ENCODE results near the gene ZNF544. TPM values are rescaled to one million over a fixed set of nuclear protein-coding genes. Genes with fewer than 3 reads are reported as not detected.

The ZNF544 gene
- total and polyA plus RNA-seq, 2 of the 8 experiments (the other 6 are each of a cell fraction or from before 2014, with no cell fraction given) = 48.8 to 60.8 TPM

- TF ChIP-seq RBBP5 (IDR thresholded peaks at IDR 0.05; ENCODE audit: borderline replicate concordance, low read depth, low read length) (no peak), ATF3 (IDR thresholded peaks at IDR 0.05; ENCODE audit: insufficient read depth, low read depth, low read length) (no peak), GABPA (IDR thresholded peaks at IDR 0.05; ENCODE audit: borderline replicate concordance, insufficient read depth, low read length) (no peak), SIN3A (conservative IDR thresholded peaks at IDR 0.05 in 1 of 2, IDR thresholded peaks at IDR 0.05 in 1 of 2; ENCODE audit: low read depth in 1 of 2, low read length in 2 of 2) (no peak), POLR2A (IDR thresholded peaks at IDR 0.05; ENCODE audit: control extremely low read depth in 1 of 2, low read depth in 2 of 2, low read length in 2 of 2) (no peak), SP1 (IDR thresholded peaks at IDR 0.05; ENCODE audit: low read depth, low read length) (no peak), NRF1 (IDR thresholded peaks at IDR 0.05; ENCODE audit: low read depth, low read length) (no peak)
Observed at GRCh38 chr19:58213075-58213369, 15.7 kb upstream of the ZNF544 start (continued).

All from H1 (cell line).